OCI-LY1 (cell line): ENCODE results near the gene AGTRAP.

Experiments
- H2AFZ ChIP-seq: fragments of 200-600 bp; sonication (generic), shearing (Covaris generic); 2 replicates; pipeline ENCODE4 v1.6.0; 2014; ENCODE audit warnings: antibody characterized with exemption, mild to moderate bottlenecking, low read length
- H3F3A ChIP-seq: fragments of 200-600 bp; sonication (generic), shearing (Covaris generic); 2 replicates; pipeline ENCODE4 v1.6.0; 2014; ENCODE audit warnings: mild to moderate bottlenecking, antibody characterized with exemption, low read length, moderate library complexity; ENCODE audit not compliant: insufficient read depth
- H3K27ac ChIP-seq: fragments of 200-600 bp; sonication (generic); 2 replicates; pipeline ENCODE4 v1.5.1; 2014; ENCODE audit warnings: low read length, mixed run types, mild to moderate bottlenecking, low read depth; ENCODE audit not compliant: poor library complexity, severe bottlenecking
- H3K27me3 ChIP-seq: fragments of 200-600 bp; sonication (generic); 2 replicates; pipeline ENCODE4 v1.6.0; 2014; ENCODE audit warnings: antibody characterized with exemption, mild to moderate bottlenecking, low read length, moderate library complexity; ENCODE audit not compliant: insufficient read depth
- H3K36me3 ChIP-seq: fragments of 200-600 bp; sonication (generic); 2 replicates; pipeline ENCODE4 v1.6.1; 2014; ENCODE audit warnings: mild to moderate bottlenecking, antibody characterized with exemption, low read length, moderate library complexity, mixed read lengths; ENCODE audit not compliant: insufficient read depth
- H3K4me1 ChIP-seq: fragments of 200-600 bp; sonication (generic); 2 replicates; pipeline ENCODE4 v1.5.1; 2014; ENCODE audit warnings: mild to moderate bottlenecking, low read length, moderate library complexity; ENCODE audit not compliant: insufficient read depth, severe bottlenecking
- H3K4me2 ChIP-seq: fragments of 200-600 bp; sonication (generic), shearing (Covaris generic); 2 replicates; pipeline ENCODE4 v1.6.1; 2014; ENCODE audit warnings: low read length
- H3K4me3 ChIP-seq: fragments of 200-600 bp; sonication (generic); 2 replicates; pipeline ENCODE4 v1.5.1; 2014; ENCODE audit warnings: low read length, low read depth, mild to moderate bottlenecking, mixed read lengths; ENCODE audit not compliant: poor library complexity, severe bottlenecking
- H3K79me2 ChIP-seq: fragments of 200-600 bp; shearing (Covaris generic); 2 replicates; pipeline ENCODE4 v1.6.1; 2016; ENCODE audit warnings: mixed run types, low read length, mixed read lengths; ENCODE audit not compliant: insufficient read depth
- H3K9ac ChIP-seq: fragments of 200-600 bp; sonication (generic), shearing (Covaris generic); 2 replicates; pipeline ENCODE4 v1.6.1; 2014; ENCODE audit warnings: mild to moderate bottlenecking, low read length, mixed read lengths
- H3K9me2 ChIP-seq: fragments of 200-600 bp; sonication (generic), shearing (Covaris generic); 2 replicates; pipeline ENCODE4 v1.6.1; 2014; ENCODE audit warnings: low read depth, mild to moderate bottlenecking, low read length, mixed read lengths
- H3K9me3 ChIP-seq: fragments of 200-600 bp; shearing (Covaris generic); 2 replicates; pipeline ENCODE4 v1.6.1; 2014; ENCODE audit warnings: low read length, mixed read lengths
- H4K20me1 ChIP-seq: fragments of 200-600 bp; sonication (generic), shearing (Covaris generic); 2 replicates; pipeline ENCODE4 v1.6.0; 2016; ENCODE audit warnings: mild to moderate bottlenecking, low read length; ENCODE audit not compliant: insufficient read depth
- CTCF ChIP-seq: fragments of 200-600 bp; sonication (generic), shearing (Covaris generic); IDR thresholded peaks from 2 replicates; pipeline ENCODE4 v1.5.1; 2017; ENCODE audit warnings: mild to moderate bottlenecking, antibody characterized with exemption, low read length, moderate library complexity, mixed read lengths
- EZH2 ChIP-seq: fragments of 200-600 bp; sonication (generic), shearing (Covaris generic); IDR thresholded peaks from 2 replicates; pipeline ENCODE4 v1.8.0; 2017; ENCODE audit warnings: borderline replicate concordance, mixed run types, mild to moderate bottlenecking, antibody characterized with exemption, low read length, moderate library complexity, mixed read lengths

Gene AGTRAP

GRCh38 chr1:11784256-11784992 lies 48.5 kb downstream of the AGTRAP start:
- no peak overlapping the region for H3K4me3 ChIP-seq
- H3K9ac ChIP-seq, result no peak overlapping the region
- H3K79me2 ChIP-seq, result no peaks in the 10 kb centered on the region
- H2AFZ ChIP-seq, result no peak overlapping the region
- H3K9me3 ChIP-seq, result no peaks in the 10 kb centered on the region
- H3K9me2 ChIP-seq, result no peaks in the 10 kb centered on the region
- H3K27ac ChIP-seq, result peak overlapping the region; percentile 54
- peaks cover 27% of the 10 kb centered on the region for H3K4me1 ChIP-seq
- no peaks in the 10 kb centered on the region for H3K27me3 ChIP-seq
- no peaks in the 10 kb centered on the region for H4K20me1 ChIP-seq
- no peak for TF ChIP-seq EZH2
- no peak for TF ChIP-seq CTCF
- H3K4me2 ChIP-seq, result no peak overlapping the region
- no peaks in the 10 kb centered on the region for H3K36me3 ChIP-seq
- no peaks in the 10 kb centered on the region for H3F3A ChIP-seq

GRCh38 chr1:11784993-11785769 lies 49.2 kb downstream of the AGTRAP start:
- H3K4me1 ChIP-seq, result peaks cover 27% of the 10 kb centered on the region
- H3K36me3 ChIP-seq, result no peaks in the 10 kb centered on the region; the same call in 1 of the 2 replicates
- H3K4me3 ChIP-seq, result no peak overlapping the region
- no peaks in the 10 kb centered on the region for H3K9me3 ChIP-seq
- H3K27me3 ChIP-seq, result no peaks in the 10 kb centered on the region
- H3K9me2 ChIP-seq, result no peaks in the 10 kb centered on the region
- no peak overlapping the region for H2AFZ ChIP-seq
- H3K9ac ChIP-seq, result no peak overlapping the region
- H3K4me2 ChIP-seq, result no peak overlapping the region
- H3K27ac ChIP-seq, result no peak overlapping the region
- peak; percentile 79 for TF ChIP-seq CTCF
- TF ChIP-seq EZH2, result no peak
- H3K79me2 ChIP-seq, result no peaks in the 10 kb centered on the region
- H3F3A ChIP-seq, result no peaks in the 10 kb centered on the region
- no peaks in the 10 kb centered on the region for H4K20me1 ChIP-seq

GRCh38 chr1:11786168-11786567 lies 50.2 kb downstream of the AGTRAP start:
- Histone ChIP-seq H3K27ac (peak overlapping the region; percentile 20), H3K4me1 (peaks cover 27% of the 10 kb centered on the region), H2AFZ (no peak overlapping the region), H3K9me2 (no peaks in the 10 kb centered on the region), H3K4me2 (no peak overlapping the region), H3K27me3 (no peaks in the 10 kb centered on the region), H3F3A (no peaks in the 10 kb centered on the region), H3K4me3 (no peak overlapping the region), H3K9me3 (no peaks in the 10 kb centered on the region), H4K20me1 (no peaks in the 10 kb centered on the region), H3K36me3 (peaks cover 4% of the 10 kb centered on the region; the same call in 1 of the 2 replicates), H3K79me2 (no peaks in the 10 kb centered on the region), H3K9ac (no peak overlapping the region)
- TF ChIP-seq CTCF (no peak), EZH2 (no peak)
